HG02798 (cell line): ENCODE measurements around the gene PFKP.

Experiments
- ATAC-seq: cut with Tn5 transposase; IDR thresholded peaks from one replicate; pipeline ENCODE4 v1.9.1; 2021; ENCODE audit warnings: mild to moderate bottlenecking; ENCODE audit not compliant: unreplicated experiment, poor library complexity

PFKP gene

DNA sequence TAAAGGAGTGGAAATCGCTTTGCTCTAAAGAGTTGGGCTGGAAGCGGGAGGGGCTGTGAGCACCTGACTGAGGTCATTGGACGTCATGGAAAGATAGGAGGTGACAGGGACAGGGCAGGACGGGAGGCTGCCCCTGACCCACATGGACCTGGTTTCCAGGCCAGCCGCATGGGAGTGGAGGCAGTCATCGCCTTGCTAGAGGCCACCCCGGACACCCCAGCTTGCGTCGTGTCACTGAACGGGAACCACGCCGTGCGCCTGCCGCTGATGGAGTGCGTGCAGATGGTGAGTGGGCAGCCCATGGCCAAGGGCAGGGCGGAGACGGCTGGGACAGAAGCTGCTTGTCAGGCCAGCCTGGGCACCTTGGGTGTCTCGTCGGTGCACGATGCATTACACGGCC is 41.8 kb downstream of the PFKP start:
- ATAC-seq: no peak

DNA sequence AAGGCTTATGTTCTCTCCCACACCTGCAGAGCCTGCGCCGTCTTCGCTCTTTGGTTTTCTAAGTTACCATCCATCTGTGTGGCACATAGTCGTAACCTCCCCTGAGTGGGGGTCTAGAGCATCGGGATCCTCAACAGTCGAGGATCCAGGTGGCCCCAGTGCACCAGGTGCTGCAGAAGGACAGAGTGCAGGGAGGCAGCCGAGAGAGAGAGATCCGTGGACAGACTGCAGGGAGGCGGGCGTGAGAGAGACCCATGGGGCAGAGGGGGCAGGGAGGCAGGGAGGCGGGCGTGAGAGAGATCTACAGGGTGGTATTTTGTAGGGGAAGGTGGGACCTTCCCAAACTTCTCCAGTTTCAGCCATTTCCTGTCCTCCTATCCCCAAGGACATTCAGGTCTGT is 42.3 kb downstream of the PFKP start:
- no peak for ATAC-seq

DNA sequence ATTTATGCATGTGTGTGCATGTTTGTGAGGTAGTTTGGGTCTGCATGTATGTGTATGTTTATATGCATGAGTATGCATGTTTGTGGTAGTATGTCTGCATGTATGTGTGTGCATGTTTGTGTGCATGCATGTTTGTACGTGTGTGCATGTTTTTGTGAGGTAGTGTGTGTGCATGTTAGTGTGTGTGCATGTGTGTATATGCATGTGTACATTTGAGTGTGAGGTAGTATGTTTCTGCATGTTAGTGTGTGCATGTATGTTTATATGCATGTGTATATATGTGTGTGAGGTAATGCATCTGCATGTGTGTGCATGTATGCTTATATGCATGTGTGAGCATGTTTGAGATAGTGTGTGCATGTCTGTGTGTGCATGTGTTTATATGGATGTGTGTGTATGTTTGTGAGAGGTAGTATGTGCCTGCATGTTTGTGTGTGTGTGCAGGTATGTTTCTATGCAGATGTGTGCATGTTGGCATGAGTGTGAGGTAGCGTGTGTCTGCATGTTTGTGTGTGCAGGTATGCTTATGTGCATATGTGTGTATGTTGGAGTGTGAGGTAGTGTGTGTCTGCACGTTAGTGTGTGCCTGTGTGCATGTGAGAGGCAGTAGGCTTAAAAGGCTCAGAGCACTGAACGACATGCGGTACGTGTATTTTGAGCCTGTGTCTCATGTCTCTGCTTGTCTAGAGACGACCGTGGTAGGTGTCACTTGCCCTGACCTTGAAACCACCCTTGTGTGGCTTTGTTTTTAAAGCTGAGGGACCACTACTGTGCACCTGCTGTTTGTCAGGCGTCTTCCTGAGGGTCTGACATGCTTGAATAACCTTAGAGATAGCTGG is 43.7 kb downstream of the PFKP start:
- no peak for ATAC-seq

DNA sequence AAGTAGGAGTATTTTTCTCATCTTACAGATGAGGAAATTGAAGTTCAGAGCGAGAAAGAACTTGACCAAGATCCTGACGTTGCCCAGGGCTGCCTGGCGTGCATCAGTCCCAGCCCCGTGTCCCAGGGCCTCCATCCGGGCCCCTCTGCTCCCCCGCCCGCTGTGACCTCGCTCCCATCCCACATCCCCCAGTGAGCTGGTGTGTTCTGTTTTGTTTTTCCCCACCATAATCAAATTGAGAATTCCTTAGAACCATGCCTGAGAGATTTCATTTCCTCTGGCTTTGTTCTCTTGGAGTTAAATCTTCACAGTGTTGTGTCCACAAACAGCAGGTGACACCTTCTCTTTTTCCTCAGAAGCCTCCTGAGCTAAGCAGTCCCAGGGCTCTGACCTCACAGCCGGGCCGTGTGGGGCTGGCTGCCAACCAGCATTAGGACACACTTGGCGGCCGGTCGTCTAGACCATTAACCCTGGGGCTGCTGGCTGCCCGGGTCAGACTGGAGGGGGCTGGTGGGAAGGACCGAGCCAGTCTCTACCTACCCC is 44.3 kb downstream of the PFKP start:
- no peak for ATAC-seq

DNA sequence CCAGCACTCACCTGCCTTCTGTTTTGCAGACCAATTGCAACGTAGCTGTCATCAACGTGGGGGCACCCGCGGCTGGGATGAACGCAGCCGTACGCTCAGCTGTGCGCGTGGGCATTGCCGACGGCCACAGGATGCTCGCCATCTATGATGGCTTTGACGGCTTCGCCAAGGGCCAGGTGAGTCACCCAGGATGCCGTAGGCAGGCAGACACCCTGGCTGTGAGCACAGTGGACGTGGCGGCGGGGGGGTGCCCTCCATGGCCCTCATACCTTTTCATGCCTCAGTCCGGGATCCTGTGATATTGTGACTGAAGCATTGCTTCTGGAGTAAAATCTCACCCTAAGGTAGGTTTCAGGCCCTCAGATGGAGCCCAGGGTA is 46.0 kb downstream of the PFKP start:
- ATAC-seq: no peak

DNA sequence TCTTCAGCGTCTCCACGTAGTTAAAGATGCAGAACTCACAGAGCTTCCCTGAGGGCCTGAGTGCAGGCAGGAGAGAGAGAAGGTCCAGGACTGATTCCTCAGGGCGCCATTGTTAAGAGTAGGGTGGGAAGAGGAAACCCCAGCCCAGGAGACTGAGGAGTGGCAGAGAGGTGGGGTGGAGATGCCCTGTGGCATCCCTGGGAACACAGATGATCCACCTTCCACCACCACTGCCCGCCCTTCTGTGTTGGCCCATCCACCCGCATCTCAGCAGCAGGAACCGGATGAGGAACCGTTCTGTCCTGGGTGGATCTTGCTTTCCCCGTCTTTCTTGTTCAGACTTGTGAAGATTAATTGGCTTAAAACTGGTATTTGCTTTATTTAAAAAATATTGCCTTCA is 48.3 kb downstream of the PFKP start:
- ATAC-seq: no peak

DNA sequence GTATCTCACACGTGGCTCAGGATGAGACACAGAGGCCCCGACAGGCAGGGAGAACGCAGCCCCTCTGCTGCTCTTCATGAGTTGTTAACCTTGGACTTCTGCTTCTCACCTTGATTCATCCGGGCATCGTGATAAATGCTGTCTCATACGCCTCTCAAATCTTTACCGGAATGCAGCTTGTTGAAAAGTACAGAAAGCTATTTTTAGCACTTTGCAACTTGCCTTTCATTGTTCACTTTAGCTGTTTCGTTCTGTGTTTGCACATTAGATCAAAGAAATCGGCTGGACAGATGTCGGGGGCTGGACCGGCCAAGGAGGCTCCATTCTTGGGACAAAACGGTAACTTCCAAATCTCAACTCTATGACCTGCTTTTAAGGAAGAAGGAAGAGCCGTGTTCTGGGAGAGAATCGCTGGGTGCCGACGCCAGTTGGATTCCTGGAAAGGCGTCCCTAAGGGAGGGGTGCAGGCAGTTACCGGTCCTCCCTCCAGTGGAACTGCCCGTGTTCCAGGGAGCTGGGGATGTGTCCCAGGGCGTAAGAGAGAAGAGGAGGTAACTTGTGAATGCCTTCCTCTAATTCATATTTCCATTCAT is 49.3 kb downstream of the PFKP start:
- ATAC-seq: no peak

DNA sequence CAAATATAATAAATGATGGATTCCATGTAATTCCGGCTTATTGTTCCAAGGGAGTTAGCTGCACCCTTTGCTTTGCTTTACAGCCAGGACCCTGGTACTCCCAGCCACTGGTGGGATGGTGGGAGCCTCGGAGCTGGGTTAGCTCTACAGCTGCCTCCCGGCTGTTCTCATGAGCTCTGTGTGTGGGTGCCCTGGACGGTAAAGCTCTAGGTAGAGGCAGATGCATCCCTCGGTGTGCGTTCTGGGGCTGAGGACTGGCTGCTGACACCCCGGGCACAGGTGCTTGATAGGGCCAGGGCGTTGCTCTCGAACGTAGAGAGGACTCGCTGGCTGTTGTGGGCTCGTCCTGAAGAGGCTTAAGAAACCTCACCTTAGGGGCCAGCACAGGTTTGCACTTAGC is 50.1 kb downstream of the PFKP start:
- no peak for ATAC-seq

DNA sequence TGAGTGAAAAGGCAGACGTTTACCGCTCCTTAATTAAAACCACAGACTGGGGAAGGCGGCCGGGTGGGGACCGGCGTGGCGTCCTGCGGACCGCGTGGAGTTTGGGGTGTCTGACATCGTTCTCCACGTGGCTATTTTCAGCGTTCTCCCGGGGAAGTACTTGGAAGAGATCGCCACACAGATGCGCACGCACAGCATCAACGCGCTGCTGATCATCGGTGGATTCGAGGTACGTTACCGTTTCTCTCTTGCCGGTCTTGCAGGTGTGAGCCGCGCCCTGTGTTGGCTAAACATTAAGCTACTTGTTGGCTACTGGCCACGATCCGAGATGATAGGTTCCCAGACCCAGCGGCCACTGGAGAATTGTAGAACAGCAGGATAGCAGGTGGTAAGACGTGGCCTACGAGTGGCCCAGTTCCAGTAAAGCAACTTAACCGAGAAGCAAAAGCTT is 51.3 kb downstream of the PFKP start:
- no peak for ATAC-seq

DNA sequence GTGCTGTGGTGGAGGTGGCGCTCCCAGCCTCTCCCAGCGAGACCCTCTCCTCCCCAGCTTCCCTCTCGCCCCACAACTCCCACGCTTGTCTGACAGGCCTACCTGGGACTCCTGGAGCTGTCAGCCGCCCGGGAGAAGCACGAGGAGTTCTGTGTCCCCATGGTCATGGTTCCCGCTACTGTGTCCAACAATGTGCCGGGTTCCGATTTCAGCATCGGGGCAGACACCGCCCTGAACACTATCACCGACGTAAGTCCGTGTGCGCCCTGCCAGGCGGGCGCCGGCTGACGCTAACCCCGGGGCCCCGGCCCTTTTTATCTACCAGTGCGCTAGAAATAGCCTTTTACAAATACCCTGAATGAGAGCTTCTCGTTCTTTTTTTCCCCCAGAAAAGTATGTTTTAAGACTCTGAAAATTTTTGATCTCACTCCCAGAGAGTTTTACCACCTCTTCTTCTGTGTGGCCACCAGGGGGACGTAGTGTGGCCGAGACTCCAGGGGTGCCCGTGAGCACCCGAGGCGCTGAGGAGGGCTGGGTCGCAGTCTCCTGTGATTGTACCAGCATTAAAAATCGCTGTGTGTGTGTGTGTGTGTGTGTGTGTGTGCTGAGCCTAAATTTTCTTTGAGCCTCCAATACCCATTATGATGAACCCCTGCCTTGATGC is 52.6 kb downstream of the PFKP start:
- no peak for ATAC-seq

DNA sequence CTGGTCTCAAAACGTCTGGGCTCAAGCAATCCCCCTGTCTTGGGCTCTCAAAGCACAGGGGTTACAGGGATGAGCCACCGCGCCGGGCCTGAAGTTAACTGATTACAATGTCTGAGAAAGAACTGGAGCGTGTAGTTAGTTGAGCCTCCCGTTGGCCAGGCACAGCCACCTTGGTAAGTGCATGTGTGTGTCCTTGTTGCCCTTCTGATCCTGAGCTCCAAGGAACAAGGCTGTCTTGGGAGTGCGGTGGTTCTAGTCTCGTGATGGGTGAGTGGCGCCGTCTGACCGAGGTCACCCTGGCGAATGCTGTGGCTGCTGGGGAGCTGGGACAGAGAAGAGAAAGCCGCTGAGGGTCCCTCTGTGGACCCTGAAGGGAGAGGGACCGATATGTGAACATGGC is 54.7 kb downstream of the PFKP start:
- no peak for ATAC-seq

DNA sequence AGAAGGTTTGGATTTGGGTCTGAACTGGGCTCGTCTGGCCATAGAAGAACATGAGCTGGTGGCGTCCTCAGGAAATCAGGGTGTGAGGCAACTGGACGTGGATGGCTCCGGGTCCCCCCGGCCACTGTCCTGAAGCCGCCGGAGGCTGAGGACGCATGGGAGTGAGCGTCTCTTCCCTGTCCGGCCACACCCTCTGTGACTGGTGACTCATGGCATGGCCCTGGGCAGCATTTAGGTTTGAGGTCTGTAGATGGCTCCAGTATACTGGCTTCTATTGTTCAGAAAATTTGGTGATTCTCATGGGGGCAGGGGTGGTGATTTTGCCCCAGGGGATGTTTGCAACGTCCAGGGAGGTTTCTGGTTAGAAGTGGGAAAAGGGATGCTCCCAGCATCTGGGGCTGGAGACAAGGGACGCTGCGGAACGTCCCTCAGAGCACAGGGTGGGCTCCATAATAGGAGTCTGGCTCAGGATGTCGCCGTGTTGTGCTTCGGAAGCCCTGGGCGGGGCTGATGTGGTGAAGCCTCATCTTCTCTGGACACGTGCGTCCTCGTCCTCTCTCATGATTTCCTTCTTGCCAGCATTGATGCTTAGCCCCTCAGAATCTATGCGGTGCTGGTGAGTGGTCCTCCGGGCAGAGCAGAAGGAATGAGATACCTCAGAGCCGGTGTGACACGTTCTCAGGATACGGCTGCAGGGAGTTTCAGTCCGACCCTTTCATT is 55.3 kb downstream of the PFKP start:
- ATAC-seq: no peak

DNA sequence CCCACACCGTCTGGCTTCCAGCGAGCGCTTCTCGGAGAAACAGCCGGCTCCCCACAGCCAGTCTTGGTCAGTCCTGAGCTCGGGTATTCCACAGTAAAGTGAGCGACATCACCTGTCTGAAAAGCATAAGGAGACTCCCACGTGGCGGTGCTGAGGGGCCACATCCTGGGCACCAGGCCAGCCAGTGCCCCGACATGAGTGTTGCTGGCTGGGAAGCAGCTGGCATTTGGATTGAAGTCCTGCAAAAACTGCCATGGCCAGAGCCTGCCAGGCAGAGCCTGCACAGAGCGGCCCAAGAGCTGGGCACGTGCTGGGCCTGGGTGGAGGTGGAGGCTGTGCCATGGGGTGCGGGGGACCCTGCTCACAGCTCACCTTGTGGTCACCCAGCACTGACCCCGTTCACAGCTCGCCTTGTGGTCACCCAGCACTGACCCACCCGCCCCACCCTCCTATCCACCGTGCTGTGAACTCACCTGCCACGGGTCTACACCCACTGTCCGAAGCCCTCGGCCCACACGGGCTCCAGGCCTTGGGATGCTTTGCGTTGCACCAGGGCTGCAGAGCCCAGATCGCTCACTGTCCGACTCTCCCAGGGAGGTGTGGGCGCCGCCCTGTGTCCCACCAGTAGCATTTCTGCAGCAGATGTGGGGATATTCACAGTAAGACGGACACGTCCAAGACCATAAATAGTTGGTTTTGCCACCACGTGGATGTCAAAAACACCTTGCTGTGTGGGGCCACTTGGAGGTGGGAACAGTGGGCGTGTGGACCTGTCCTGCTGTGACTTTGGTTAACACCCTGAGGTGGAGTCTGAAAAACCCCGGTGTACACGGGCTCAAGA is 56.4 kb downstream of the PFKP start:
- no peak for ATAC-seq

DNA sequence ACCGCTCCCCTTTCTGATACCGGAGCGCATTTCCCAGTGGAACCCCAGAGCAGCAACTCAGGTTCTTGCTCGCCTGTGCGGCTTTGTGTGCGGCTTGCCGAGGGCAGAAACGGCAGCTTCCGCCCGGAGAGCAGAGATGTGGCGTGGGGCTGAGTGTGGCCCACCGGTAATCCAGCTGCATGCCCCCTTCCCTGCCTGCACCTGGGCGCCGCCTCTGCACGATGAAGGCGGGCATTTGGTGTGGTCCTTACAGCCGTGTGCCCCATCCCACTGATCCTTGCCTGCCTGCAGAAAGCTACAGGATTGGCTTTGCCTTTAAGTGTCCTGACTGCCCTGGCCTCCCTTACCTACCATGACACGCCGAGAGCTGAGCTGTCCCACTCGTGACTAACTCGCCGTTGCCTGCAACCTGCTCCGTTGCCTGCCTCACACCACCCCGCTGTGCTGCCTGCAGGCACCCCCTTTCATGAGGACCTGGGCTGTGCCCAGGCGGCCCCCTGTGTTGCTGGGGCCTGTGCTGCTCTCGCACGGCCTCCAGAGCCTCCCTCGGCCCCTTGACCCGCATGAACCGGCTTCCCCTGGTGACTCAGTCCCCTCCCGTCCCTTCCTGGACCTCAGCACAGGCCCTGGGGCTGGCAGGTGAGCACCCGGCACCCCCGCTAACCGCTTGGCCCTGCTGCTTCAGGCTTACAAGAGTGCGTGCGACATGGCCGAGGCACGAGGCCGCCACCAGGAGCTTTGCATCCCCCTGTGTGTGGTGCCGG is 57.2 kb downstream of the PFKP start:
- no peak for ATAC-seq

DNA sequence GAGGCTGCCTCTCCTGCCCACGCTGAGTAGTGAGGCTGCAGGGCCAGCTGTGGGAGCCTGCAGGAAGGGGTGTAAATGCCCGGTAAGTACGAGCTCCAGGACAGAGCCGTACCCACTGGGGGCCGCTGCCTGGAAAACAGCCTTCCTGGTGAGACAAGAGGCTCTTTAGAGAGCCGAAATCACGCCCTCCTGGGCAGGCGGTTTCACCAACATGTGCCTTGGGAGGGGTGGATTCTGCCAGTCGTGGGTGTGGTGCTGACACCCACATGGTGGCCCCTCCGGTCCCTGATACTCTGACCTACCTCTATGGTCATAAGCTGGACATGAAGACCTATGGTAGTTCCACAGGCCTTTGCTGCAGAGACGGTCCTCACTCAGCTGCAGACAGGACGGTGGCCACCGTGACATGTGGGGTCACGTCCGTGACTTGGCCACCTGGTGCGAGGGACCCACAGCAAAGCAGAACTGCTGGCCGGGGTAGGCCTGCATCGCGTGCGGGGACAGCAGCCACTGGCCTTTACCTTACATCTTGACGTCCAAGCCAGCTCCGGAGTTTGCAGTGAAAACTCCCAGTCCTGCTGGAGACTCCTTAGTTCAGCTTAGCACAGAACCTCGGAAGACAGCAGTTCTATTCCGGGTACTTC is 58.3 kb downstream of the PFKP start:
- ATAC-seq: no peak

DNA sequence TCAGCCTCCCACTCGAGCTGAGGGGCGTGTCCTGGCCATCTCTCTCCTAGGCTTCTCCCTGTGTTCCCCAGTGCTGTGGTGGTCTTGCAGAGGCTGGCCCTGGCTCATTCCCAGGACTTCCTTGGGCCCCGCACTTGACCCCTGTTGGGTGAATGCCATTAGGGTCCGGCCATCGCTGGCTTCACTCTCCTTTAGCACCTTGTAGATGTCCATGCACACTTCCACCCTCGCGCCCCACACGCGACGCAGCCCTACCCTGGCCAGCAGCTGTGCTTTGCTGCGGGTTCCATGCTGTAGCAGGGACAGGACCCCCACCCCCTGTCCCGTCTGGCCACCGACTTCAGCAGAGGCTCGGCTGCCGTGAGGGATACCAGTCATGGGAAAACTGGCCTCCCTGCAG is 58.9 kb downstream of the PFKP start:
- ATAC-seq: no peak

DNA sequence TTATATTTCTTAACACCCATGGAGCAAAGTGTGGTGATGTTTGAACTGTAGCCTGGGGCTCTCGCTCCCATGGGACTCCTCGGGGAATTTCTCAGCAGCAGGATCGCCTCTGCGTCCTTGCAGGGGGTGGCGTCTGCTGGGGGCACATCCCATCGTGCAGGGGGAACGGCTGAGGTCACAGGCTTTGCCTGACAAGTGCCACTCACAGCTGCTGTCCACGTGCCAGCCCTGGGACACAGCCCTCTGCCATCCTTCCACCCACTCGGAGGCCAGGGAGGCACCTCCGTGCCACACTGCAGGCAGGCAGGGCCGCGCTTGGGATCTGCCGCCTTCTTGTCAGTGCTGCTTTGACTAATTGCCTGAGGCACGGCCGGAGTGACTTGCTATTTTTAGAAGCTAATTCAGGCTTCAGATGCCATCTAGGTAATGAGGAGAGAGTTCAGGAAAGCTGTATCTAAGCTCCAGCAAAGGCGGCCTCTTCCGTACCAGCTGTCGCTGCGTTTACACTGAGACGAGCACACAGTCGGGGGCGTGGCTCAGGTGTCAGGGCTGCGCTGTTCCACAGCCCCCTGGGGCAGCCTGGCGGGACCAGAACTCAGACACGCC is 59.5 kb downstream of the PFKP start:
- no peak for ATAC-seq

DNA sequence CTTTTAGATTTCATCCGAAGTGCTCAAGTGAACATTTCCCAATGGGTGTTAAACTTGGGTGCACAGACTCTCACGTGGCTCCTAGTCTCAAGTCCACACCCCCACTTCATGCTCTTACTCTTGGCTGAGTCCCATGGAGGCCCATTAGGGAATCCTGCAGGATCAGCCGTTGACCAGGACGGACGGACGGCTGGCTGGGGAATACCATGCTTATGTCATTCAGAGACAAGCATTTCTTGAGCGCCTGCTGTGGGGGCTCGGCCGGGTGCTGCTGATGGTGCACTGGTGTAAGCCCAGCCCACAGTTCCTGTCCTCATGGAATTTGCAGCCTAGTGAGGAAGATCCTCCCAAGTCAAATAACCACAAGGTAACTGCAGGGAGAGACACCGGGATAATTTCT is 60.6 kb downstream of the PFKP start:
- no peak for ATAC-seq
